Effector CD4-positive, alpha-beta T cell (primary cell): ENCODE results near the gene RERG.

ENCODE experiments used
- DNase-seq: peaks from one replicate; pipeline ENCODE4 v3.0.0-alpha.2; 2020

The RERG gene

GRCh38 chr12:15216036-15216889, 5.0 kb downstream of the RERG start:
- DNase-seq: no peak

- no peak for DNase-seq
Measured at GRCh38 chr12:15214851-15215601, 6.2 kb downstream of the RERG start.

DNA sequence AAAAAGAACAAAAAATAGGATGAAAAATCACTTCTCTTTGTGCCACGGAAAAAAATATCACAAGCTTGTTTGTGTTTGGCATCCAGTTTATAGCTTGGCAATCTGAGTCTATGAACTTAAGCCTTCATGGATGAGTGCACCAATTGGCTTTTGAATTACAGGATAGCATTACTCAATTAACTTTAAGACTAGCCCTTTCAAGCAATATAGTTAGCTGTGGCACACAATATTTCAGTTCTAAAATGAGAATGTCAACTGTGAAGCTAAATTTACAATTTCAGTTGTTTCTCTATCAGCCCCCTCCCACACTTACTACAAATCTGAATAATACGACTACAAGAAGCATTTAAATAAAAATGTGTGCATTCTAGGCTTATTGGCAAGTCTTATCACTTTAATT, 8.3 kb downstream of the RERG start:
- DNase-seq: no peak

GRCh38 chr12:15209782-15210181, 11.4 kb downstream of the RERG start:
- no peak for DNase-seq

GRCh38 chr12:15208871-15209656, 12.2 kb downstream of the RERG start:
- no peak for DNase-seq

DNA sequence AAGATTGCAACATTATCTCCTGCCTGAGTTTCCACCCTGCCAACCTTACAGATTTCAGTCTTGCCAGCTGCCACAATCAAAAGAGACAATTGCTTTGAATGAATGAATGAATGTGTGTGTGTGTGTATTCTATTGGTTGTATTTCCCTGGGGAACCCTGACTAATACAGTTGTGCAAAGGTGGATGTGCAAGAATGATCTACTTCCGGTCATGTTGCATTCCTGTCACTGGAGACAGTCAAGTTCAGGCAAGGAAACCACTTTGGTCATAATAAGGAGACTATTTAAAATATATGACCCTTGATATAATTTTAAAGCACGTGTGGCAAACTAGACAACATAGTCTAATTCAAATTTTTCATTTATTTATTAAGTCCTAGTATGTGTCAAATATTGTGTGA, 13.1 kb downstream of the RERG start:
- DNase-seq: no peak

- no peak for DNase-seq
Measured at GRCh38 chr12:15206831-15207389, 14.3 kb downstream of the RERG start.

GRCh38 chr12:15206338-15206737, 14.9 kb downstream of the RERG start:
- DNase-seq: no peak

DNA sequence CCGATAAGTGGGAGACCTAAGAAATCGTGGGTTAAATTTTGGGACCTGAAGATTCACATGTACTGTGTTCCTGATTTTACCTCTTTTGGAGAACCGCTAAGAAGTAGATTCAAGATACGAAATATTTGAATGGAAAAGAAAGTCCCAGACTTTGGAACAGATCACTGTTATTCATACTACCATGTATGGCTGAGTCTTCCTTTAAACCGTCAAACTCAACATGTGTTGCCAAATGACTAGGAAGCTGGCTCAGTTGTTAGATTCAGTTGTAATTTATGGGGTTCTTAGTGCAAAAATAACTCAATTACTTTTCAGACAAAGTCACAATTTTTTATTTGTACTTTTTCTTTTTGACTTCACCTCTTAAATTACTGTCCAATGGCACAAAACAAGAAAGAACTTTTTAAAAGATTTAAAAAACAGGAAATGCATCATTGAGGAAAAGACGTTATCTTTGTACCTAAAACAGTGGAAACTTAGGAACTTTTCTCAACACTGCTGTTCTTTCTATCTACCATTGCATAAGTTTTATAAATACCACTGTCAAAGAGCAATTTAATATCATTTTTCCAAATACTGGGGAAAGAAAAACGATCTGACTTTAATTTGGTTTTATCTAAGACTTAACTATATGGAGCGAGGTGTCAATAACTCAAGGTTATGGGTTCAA, 15.7 kb downstream of the RERG start:
- DNase-seq: no peak

DNA sequence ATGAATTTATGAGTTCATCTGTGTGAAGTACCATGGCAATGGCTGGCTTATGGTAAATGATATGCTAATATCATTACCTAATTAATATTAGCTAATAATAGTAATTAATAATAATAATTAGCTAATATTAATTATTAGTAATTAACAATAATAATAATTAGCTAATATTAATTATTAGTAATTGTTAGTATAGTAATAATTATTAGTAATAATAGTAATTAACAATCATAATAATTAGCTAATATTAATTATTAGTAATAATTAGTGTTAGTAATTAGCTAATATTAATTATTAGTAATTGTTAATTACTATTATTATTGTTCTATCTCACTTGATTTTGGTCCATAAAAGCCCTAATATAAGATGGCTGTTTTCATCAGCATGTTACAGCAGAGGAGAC, 19.8 kb downstream of the RERG start:
- DNase-seq: no peak

DNA sequence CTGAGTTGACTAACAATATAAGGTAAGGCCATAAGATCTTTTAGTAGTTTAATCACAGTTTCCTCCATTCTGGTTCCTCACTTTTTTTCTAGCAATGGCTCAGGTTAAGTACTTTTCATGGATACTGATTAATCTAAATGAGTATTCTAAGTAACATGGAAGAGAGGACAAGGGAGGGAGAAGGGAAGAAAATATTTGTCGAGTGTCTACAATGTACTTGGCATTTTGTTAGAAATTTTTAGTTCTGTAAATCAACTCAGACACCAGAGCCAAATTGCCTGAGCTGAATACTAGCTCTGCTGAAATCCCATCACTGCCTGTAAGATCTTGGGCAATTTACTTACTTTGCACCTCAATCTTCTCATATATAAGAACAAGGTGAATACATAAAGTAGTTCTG, 20.2 kb downstream of the RERG start:
- DNase-seq: no peak

GRCh38 chr12:15200641-15201040, 20.6 kb downstream of the RERG start:
- no peak for DNase-seq

DNA sequence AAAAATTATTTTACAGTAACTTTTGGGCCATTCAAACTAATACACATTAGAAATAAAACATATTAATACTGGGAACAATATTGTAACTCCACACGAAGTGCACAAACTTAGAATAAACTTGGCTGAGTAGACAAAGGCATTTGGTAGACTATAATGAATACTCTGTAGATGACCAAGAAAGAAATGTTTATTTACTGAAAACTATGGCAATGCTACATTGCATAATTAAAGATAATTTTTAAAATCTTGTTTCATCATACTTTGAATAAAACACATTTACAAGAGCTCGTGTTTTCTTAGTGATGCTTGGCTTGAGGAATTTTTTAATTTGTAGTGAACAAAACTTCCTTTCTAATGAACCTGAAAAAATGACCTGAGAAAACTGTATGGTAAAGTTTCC, 21.3 kb downstream of the RERG start:
- no peak for DNase-seq

GRCh38 chr12:15196678-15197505, 24.3 kb downstream of the RERG start:
- DNase-seq: no peak

- DNase-seq: no peak
Measured at GRCh38 chr12:15196221-15196620, 25.0 kb downstream of the RERG start.

- no peak for DNase-seq
Measured at GRCh38 chr12:15194456-15195368, 26.5 kb downstream of the RERG start.

- DNase-seq: no peak
Measured at GRCh38 chr12:15193946-15194345, 27.3 kb downstream of the RERG start.

- DNase-seq: no peak
Measured at GRCh38 chr12:15192720-15193119, 28.5 kb downstream of the RERG start.

DNA sequence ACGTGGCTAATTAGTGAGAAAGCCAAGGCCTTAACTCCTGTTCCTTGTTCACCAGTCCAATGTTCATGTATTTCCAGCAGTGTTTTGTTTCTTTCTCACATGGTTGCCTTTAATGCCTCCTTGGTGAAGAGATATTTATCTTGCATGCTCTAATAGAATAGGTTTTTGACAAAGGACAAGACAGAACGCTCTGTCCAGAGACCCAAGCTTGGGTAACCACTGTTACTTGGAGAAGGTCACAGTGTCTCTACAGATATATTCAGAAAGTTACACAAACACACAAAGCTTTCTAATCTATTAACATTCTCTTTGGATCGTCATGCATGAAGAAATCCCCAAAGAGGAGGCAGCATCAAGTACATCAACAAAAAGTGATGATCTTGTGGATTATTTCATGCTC, 33.1 kb downstream of the RERG start:
- DNase-seq: no peak

DNA sequence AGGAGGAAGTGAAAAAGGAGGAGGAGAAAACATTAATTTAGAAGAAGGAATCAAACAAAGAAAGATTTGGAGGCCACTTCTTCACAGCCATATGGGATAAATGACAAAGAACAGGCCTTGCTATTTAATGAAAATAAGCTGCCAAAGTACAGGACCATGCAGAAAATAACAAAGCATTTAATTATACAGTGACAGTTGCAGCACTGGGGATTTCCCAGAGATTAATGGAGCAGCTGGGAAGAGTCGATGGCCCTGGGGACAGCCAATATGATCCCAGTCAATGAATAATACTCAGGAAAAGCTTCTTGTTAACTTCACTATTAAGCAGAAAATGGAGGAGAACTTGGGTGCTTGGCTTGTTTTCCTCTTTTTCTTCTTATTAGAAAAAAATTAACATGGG, 34.6 kb downstream of the RERG start:
- DNase-seq: no peak
